HG03064 (cell line): ENCODE results near the gene PHF21A.
A peak's percentile ranks its signal among the peaks of the same experiment; 100 is the strongest.
"Not testable (repeated sequence)": the region's sequence is repeated elsewhere in the genome, so short reads cannot be mapped to it uniquely, and the experiment has no call there.

Experiments used
- ATAC-seq: cut with Tn5 transposase; IDR thresholded peaks from one replicate; pipeline ENCODE4 v1.9.1; 2021; ENCODE audit warnings: low read depth; ENCODE audit not compliant: unreplicated experiment

The PHF21A gene

DNA sequence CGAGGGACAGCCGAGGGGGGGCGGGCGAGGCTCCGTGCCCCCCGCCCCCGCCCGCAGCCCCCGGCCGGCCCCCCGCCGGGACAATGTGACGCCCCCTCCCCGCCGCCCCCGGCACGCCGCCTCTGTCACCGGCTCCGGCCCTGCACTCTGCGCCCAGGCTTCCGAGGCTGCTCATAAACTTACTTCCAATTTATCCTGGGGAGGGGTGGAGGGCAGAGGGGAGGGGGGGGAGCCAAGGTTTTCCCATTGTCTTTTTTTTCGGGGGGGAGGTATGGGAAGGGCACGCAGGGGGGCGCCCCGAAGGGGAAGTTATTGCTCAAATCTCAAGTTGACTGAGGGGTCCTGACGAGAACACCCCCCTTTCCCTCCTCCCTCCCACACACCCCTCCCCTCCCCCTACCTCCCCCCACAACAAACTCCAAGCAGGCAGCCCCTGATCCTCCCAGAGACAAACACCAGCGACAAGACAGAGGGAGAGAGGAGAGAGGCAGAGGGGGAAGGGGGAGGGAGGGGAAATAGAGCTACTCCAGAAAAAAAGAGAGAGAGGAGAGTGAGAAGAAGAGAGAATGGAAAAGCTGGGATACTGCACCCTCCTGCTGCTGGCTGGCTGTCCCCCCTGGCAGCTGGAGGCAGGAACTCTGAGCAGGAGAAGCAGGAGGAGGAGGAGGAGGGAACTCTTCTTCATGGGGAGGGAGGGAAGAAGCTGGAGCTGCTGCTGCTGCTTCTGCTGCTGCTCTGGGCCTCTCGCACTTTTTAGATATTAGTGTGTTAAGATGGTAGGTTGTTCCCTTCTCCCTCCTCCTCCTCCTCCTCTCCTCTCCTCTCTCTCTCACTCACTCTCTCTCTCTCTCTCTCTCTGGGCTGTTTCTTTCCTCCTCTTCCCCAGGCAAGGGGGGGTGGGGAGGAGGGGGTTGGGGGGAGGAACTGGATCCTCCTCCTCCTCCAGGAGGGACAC lies 631 bp downstream of the PHF21A start:
- peak; percentile 2 for ATAC-seq

DNA sequence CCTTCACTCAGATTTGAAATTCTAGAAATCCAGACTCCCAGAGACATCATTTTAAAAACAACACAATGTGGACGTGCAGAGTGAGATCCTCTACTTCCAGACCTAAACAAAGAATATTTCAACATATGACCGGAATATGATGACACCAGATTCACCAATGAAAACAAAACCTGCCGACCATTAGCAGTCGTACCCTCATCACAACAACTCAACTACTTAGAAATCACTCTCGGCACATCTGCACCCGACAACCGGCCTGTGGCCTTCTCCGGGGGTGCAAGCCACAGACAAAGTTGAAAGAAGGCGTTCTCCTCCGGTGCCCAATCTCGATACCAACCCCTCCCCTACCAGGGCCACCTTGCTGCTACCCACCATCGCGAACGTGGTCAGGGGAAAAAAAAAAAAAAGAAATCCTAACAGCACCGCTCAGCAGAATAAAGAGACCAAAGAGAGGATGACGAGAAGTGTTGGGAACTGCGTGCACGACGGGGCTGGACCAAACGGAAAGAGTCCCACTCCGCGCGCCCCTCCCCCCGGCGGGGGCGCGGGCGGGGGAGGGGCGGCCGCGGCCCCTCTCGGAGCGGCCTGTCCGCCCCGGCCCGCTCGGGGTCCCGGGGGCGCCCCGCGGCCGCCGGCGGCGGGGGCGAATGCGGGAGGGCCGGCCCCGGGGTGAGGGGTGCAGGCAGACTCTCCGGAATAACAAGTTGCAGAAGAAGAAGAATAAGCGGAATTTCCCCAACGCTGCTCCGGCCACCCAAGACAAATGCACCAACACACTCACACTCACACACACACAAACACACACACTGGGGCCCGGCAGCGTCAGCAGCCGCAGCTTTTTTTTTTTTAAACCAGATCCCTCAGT lies 1.7 kb downstream of the PHF21A start:
- no peak for ATAC-seq

DNA sequence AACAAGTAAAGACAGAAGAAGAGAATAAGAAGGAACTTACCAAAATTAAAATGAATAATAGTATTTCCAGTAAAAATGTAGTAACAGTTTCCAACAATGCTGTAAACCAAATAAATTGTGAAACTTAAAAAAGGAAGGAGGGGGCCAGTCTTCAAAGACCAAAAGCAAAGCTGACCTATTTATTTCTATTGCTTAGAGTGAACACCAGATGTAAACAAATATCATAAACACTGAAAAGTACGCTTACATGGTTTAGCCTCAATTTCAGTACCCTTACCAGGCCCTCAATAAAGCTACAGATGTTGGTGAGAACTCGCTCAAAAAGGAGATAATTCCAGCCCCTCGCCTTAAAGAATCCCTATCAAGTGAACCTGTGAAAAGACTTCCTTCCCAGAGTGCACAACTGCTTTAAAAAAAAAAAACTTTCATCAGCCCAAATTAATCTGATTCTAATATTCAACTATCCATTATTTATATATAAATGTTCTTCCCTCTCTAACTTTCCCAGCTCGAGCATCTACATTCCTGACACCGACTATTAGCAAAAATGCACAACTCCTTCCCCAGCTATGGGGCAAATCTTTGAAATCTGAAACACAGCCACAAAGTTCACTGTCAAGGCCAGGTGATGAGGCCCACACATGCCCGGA lies 2.4 kb downstream of the PHF21A start:
- no peak for ATAC-seq

DNA sequence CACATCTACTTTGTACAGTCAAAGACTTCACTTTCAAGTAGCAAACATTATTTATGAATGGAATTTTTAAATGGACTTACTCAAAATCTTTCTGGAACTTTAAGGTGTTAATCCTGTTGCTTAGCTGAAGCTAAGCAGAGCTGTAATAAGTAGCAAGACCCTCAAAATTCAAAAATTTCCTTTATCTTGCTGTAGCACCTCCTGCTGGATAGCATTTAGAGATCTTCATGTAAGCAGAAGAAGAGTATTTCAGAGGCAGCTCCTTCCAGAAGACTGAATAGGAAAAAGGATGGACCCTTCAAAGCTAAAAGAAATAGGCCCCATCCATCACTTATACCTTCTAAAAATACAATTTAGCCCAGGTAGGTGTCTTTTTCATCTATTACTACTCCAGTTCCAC lies 3.4 kb downstream of the PHF21A start:
- ATAC-seq, result no peak

DNA sequence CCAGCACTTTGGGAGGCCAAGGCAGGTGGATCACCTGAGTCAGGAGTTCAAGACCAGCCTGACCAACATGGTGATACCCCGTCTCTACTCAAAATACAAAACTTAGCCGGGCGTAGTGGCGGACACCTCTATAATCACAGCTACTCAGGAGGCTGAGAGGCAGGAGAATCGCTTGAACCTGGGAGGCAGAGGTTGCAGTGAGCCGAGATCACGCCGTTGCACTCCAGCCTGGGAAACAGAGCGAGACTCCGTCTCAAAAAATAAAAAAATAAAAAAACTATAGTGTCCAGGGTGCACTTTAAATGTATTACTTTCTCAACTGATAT lies 4.6 kb downstream of the PHF21A start:
- ATAC-seq, result not testable (repeated sequence)

DNA sequence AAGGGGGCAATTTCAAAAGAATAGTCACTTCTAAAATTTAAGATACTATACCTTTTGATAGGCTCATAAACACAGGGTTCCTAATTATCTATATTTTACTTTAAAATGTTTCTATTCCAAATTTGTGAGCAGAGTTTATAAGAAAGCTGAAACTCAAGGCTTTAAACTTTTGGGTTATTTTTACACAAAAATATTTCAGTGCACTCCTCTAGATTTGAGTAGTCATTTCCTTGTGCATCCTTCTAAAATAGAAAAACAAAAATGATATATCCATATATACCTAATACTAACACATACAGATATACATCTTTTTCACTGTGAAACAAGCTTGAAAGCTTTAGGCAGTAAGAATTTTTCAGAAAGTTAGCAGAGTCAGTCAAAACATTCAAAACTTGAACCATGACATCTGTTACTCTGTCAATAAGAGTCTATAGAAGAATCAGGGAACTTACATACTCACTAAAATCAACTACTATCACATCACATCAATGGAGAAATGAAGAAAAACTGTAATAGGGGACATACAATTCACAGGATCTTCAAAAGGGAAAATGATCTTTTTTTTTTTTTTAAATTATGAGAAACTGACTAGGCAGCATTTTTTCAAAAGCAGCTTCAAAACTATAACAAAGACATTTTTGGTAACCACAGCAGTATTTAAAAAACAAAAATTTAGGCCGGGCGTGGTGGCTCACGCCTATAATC lies 5.1 kb downstream of the PHF21A start:
- ATAC-seq, result no peak

DNA sequence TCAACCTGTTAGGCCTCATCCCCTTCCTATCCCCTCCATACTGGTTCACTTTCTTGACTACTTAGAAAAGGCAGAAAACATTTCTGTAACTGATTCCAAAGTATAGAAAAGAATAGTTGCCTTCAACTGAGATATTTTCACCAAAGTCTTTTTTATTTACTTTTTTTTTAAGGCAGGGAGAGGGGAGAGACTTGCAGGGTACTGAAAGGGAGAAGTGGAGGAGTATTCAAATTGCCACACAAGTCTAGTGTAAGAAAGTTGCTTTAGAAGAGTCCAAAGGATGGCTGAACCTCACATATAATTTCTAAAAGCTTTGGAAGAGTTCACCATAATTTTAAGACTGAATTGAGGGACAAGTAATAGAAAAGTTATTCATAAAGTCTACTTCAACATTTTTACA lies 6.3 kb downstream of the PHF21A start:
- no peak for ATAC-seq

DNA sequence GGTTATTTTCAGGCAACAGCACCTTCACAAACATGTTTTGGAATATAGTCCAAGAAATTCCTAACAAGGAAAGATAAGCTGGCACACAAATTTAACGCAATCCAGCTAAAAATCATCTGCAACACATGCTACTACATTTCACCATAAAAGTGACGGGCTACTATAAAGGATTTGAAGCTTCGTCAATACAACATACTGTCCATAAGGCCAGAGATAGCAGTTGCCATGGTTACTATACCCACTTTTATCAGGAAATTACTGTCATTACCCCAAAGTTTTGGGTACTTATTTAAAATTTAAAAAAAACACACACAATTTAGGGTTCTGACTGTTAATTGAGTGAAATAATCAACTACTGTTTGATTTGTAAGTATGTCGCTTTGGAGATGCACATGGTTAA lies 6.9 kb downstream of the PHF21A start:
- no peak for ATAC-seq

DNA sequence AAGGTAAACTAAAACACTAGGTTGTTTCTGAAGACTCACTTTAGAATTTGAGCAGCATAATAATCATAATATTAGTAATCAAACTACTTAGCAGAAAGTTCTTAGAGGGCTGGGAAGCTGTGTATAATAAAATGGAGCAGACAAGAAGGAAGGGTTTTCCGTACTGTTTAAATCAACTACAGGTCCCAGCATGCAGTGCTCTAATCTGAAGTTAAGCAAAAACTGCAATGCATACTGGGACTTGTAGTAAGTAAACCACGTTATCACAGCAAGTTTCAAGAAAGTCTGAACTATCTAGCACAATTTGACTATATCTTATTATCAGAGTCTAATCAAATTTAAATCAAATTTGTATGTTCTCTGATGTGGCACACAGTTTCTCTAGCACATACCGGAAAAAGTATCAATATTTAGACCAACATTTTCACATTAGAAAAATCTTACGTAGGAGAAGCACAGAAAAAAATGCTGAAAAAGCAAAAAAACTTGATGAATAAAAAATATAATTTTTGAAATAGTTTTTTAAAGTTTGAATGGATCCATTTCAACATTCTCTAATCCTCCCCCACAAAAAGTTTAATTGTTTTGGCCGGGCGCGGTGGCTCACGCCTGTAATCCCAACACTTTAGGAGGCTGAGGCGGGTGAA lies 8.2 kb downstream of the PHF21A start:
- ATAC-seq, result no peak

DNA sequence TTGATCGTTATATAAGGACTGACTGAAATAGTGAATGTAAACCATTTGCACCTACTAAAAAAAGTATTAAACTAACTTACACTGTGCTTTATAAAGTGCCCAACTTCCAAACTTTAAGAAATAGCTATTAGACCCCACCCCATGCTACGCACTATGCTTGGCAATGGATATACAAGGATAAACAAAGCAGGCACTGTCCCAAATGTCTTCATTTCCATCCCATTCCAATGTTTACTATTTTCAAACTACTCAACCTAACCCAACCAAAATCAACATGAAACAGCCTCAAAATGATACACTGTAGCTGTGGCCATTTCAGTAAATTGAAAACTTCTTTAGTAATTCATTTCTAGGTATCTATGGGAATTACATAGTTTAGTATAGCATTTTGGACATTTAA lies 12.5 kb downstream of the PHF21A start:
- no peak for ATAC-seq

DNA sequence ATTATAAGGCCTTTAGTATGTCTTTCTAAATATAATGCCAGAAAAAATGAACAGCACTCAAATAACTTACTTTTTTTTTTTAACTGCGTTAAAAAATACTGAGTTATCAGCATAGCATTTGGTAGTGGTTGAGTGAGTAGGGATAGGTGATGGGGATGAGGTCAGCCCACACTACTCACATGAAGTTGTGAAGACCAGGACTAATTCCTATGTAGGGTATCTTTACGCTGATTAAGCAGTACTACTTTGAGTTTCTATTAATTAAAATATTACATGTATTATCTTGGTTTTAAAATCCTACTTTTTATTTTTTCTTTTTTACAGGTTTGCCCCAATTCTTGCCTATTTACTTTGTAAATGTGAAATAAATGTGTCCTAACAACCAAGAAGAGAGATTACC lies 13.5 kb downstream of the PHF21A start:
- ATAC-seq, result no peak

DNA sequence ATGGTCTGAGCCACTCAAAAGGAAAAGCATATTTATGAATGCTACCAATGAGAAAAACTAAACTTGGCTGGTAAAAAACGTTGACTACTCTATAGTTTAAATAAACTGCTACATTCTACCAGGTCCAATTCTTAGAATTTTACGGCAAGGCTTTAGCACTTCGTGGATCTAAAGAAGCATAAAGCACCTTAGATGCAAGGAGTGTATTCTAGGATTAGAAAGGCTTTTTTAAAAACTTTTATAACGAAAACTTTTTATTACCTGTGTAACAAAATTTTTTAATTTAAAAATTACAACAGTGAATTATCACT lies 13.9 kb downstream of the PHF21A start:
- ATAC-seq, result no peak

DNA sequence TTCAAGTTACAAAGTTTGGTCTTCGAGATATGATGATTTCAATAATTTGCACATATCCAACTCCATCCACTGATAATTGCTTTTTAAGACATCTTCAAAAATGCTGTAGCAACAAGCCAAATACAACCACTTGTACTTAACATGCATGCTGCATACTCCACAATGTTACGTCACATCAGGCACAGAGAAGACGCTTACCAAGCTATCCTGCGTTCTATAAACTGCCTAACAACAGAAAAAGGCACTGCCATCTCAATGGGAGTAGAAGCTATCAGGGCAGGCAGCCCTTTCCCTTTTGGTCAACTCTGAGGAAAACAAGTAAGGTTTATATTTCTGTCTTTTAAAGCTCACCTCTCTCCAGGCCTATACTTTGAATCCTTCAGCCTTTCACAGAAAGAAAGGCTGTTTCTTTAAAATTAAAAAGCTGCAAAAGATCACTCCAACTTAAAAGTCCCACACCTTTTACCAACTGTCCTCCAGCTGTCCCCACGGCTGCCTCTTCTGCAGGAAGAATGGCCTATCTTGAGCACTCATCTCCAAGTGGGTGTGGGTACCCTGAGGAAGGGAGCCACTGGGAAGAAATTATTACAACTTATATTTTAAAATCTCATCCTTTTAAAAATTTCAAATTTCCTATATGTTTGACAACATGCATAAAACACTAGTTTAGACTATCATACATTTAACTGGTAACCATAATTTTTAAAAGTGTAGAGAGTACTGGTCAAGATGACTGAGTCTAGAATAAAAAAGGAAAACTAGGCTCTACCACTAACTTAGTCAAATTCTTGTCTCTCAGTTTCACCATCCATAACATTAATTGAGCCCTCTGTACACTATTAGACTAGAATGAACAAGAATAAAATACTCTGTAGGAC lies 14.5 kb downstream of the PHF21A start:
- ATAC-seq, result no peak

DNA sequence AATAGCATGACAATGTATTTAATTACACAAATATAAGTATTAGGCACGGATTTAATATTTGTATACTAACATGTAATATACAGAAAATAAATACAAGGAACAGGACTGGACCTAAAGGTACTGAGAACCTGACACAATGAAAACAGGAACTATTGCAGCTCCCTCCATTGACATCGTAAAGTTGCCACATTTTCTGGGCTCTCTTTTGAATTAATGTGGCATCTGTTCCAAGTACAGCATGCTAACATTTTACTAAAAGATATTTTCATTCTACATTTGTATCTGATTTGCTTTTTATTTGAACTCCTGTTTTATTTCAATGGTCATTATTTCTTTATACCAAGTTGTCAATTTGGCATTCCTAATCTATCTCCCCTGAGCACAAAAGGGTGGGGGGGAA lies 15.3 kb downstream of the PHF21A start:
- ATAC-seq, result no peak

DNA sequence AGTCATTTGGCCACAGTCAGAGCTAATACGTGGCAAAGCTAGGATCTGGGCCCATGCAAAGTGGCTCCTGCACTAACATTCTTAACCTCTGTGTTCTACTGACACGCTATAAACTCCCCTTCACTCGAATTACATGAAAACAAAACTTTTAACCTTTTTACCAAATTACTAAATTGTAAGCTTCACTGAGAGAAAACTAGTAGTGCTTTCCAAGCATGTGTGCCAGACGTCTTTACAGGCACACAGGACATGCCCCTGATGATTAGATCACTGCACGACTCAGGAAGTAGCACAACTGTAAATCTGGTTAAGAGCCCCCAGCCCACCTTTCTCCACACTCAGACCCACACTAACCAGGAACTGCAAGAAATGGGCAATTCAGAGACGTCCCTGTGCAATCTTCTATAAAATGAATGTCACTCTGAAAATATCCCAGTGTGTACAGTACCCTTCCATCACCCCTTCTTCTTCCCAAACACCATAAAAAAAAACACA lies 16.1 kb downstream of the PHF21A start:
- ATAC-seq, result no peak

DNA sequence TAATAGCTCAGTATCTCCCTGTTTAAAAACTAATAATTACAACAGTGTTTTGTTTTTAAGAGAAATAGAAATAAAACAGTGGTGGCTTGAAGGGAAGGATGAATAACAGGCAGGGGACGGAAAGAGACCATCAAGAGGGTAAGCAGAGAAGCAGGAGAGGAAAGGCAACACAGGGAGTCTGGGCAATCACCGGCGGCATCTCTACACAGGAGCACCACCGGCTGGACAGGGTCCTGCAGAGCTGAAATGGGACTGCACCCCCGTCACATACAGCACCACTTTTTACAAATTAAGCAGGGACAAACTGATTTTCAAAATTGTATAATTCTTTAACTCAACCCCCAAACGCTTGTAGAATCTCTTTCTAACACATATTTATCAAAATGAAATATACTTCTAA lies 18.4 kb downstream of the PHF21A start:
- ATAC-seq, result no peak

DNA sequence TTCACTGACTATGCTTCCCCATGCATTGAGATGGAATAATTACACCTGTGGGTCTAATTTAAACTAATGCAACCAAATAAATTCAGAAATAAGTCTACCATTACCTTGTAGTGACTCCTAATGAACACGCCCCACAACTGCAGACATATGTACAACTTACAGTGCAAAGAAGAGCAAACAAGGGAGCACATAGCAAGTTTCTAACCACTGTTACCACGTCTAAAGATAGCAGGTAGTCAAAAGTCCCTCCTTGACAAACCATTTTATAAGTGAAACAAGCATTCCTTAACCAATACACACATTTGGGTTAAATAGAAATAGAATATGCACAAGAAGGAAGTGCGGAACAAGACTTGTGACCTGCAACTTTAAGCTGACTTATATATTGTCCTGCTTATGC lies 20.6 kb downstream of the PHF21A start:
- peak; percentile 68 for ATAC-seq

DNA sequence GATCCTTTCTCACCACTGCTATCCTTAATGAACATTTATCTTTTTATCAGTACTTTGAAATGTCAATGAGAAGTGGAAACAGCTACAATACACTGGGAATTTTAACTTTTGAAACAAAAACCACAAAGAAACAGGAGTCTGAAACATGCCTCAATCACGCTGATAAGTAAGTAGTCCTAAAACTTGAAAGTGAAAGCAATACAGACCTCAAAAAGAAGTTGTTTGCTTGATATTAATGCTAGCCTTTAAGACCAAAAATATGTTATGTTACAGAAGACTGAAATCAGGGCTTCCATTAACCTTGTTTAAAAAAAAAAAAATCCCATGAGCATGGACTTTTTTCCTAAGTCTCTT lies 21.3 kb downstream of the PHF21A start:
- ATAC-seq, result no peak

DNA sequence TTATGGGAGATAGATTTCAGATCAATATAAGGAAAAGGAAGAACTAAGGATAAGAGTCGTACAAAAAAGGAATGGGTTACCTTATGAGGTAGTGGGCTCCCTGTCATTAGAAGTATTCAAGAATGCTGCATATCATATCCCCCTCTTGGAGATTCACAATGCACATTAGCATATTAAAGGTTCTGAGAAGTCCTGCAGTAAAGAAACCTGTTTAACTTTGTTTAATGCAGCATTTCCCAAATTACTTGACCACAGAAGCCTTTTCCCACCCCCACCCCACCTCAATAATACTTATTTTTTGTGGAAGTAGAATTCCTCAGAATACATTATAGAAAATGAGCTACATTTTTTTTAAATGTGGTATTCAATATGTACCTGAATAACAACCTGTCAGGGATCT lies 30.9 kb downstream of the PHF21A start:
- no peak for ATAC-seq
